ENCODE results near the gene PTPN20.

- TF ChIP-seq CTCF (IDR thresholded peaks at IDR 0.05): no peak
- no peak for TF ChIP-seq POLR2A (IDR thresholded peaks at IDR 0.05)
- no peak for TF ChIP-seq POLR2AphosphoS5 (IDR thresholded peaks at IDR 0.05; ENCODE audit: insufficient read depth in 1 of 2, low read depth in 1 of 2)
Measured at GRCh38 chr10:47048526-47048905, 137.3 kb downstream of the PTPN20 start.
